B cell (primary cell): ENCODE measurements around the gene ASPRV1.

Experiments used
- EZH2 ChIP-seq: IDR thresholded peaks from 2 replicates; pipeline ENCODE4 v1.6.1; 2012; ENCODE audit warnings: borderline replicate concordance, low read depth, mild to moderate bottlenecking, moderate library complexity, low read length; ENCODE audit not compliant: insufficient read depth, poor library complexity, severe bottlenecking
- TF ChIP-seq, protein P1 (sequence below): fragments of 200-600 bp; IDR thresholded peaks from one replicate; pipeline ENCODE4 v1.8.0; 2022; ENCODE audit warnings: antibody characterized with exemption, mild to moderate bottlenecking

GRCh38 chr2:69985688-69986087 is 24.3 kb upstream of the ASPRV1 start:
- TF ChIP-seq, protein P1, sequence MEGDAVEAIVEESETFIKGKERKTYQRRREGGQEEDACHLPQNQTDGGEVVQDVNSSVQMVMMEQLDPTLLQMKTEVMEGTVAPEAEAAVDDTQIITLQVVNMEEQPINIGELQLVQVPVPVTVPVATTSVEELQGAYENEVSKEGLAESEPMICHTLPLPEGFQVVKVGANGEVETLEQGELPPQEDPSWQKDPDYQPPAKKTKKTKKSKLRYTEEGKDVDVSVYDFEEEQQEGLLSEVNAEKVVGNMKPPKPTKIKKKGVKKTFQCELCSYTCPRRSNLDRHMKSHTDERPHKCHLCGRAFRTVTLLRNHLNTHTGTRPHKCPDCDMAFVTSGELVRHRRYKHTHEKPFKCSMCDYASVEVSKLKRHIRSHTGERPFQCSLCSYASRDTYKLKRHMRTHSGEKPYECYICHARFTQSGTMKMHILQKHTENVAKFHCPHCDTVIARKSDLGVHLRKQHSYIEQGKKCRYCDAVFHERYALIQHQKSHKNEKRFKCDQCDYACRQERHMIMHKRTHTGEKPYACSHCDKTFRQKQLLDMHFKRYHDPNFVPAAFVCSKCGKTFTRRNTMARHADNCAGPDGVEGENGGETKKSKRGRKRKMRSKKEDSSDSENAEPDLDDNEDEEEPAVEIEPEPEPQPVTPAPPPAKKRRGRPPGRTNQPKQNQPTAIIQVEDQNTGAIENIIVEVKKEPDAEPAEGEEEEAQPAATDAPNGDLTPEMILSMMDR: no peak
- TF ChIP-seq EZH2: no peak
